ENCODE measurements around the gene HAO2.

Gene HAO2

GRCh38 chr1:119442756-119443155, 74.2 kb downstream of the HAO2 start:
- FAIRE-seq: no peak
